ENCODE results near the gene MCIDAS. TPM values are rescaled to one million over a fixed set of nuclear protein-coding genes. Genes with fewer than 3 reads are reported as not detected.

Gene MCIDAS
- total RNA-seq, 4 donors from 2014 or later = not detected

DNA sequence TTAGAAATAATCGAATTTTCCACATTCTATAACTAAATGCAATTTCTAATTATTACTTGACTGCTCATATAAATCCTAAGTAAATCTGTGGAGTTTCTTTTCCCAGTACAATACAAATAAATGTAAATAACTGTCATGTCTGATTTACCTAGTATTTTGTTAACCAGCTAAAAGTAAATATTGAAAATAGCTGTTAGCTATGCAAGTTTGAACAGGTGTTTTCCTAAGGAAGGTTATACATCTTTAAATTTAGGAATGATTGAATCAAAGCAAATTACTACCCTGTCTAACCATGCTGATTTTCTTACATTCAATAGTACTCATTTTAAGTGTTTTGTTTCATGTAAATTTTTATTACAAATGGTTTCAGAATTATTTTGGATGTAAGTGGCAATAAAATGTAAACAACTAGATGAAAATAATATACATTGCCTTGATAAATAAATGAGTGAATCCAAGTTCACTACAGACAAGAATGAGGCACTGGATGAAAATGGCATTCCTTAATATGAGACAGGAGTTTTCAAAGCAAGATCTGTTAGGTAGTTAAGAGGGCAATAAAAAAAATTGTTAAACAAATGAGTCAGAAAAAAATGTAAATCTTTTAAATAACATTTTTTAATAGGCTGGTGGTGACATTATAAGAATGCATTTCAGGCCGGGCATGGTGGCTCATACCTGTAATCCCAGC is 15.8 kb downstream of the MCIDAS start:
- WGBS, 2 donors = 83 to 85% methylated on average over 2 of the region's 2 CpGs
- TF ChIP-seq POLR2A (IDR thresholded peaks at IDR 0.05) (no peak), EP300 (IDR thresholded peaks at IDR 0.05) (no peak)
- TF ChIP-seq, protein P1, sequence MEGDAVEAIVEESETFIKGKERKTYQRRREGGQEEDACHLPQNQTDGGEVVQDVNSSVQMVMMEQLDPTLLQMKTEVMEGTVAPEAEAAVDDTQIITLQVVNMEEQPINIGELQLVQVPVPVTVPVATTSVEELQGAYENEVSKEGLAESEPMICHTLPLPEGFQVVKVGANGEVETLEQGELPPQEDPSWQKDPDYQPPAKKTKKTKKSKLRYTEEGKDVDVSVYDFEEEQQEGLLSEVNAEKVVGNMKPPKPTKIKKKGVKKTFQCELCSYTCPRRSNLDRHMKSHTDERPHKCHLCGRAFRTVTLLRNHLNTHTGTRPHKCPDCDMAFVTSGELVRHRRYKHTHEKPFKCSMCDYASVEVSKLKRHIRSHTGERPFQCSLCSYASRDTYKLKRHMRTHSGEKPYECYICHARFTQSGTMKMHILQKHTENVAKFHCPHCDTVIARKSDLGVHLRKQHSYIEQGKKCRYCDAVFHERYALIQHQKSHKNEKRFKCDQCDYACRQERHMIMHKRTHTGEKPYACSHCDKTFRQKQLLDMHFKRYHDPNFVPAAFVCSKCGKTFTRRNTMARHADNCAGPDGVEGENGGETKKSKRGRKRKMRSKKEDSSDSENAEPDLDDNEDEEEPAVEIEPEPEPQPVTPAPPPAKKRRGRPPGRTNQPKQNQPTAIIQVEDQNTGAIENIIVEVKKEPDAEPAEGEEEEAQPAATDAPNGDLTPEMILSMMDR (IDR thresholded peaks at IDR 0.05) = no peak

GRCh38 chr5:55205001-55205400 is 22.1 kb downstream of the MCIDAS start:
- no peaks in the 10 kb centered on the region for H3K36me3 ChIP-seq
- WGBS, 2 donors = 65 to 73% methylated on average over 2 of the region's 2 CpGs
- no peak overlapping the region for H3K27ac ChIP-seq
- H3K4me3 ChIP-seq = no peak overlapping the region
- DNase-seq (ENCODE audit: low spot score in 2 of 2) = no peak
- TF ChIP-seq POLR2A (IDR thresholded peaks at IDR 0.05) = no peak
- no peak for TF ChIP-seq EP300 (IDR thresholded peaks at IDR 0.05)
- TF ChIP-seq, protein P1 (IDR thresholded peaks at IDR 0.05) = no peak
- H3K27me3 ChIP-seq = peaks cover 0 to 15% of the 10 kb centered on the region in 2 donors
- no peaks in the 10 kb centered on the region for H3K4me1 ChIP-seq
- no peaks in the 10 kb centered on the region for H3K9me3 ChIP-seq

More for the DNA sequence above, 15.8 kb downstream of the MCIDAS start:
- Histone ChIP-seq H3K9me3 (no peaks in the 10 kb centered on the region), H3K4me1 (no peaks in the 10 kb centered on the region), H3K27me3 (peaks cover 0 to 10% of the 10 kb centered on the region in 2 donors), H3K4me3 (no peak overlapping the region), H3K27ac (no peak overlapping the region), H3K36me3 (no peaks in the 10 kb centered on the region)
- DNase-seq (ENCODE audit: low spot score in 2 of 2) = no peak

- Histone ChIP-seq H3K27ac (no peak overlapping the region), H3K4me3 (no peak overlapping the region), H3K9me3 (no peaks in the 10 kb centered on the region), H3K27me3 (peaks cover 0 to 51% of the 10 kb centered on the region in 2 donors), H3K4me1 (no peaks in the 10 kb centered on the region), H3K36me3 (no peaks in the 10 kb centered on the region)
- TF ChIP-seq, protein P1 (IDR thresholded peaks at IDR 0.05) = no peak
- TF ChIP-seq EP300 (IDR thresholded peaks at IDR 0.05) = no peak
- no peak for TF ChIP-seq POLR2A (IDR thresholded peaks at IDR 0.05)
- DNase-seq (ENCODE audit: low spot score in 2 of 2) = no peak
- 67 to 69% methylated on average over 2 of the region's 2 CpGs for WGBS, 2 donors
Measured at GRCh38 chr5:55191165-55191564, 36.0 kb downstream of the MCIDAS start.

DNA sequence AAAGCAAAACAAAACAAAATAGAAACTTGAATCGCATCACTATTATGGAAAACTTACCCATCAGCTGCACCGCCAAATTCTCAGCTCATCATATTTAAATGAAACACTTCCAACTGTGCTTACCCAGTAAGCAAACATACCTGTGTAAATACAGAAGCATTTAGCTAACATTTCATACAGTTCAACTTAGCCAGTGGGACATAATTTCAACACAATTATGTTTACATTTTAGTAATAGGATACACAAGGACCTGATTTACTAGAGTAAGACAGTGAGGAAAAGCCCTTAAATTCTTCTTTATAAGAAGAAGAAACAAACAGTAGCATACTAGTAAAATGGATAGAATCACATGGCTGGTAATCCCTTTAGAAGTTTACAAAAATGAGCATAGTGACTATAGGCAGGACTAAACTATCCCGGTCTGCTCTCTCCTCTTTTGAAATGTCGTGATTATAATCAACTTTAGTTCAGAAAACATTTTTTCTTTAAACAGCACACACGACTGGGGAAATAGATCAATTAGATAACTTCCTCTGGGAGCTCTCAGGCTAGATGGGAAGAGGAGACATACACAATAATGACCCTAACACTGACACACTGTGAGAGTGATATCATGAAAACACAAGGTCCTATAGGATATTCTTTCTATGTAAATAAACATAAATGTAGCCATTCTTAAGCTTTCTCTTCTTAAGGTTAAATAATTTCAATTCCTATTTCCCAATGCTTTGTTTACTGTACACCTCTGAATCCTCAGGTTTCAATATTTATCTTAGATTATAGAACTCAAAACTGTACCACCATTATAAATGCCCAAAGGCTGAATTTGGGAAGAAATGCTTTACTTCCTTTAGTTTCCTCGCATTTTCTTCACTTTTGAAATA is 38.2 kb downstream of the MCIDAS start:
- 59 to 66% methylated on average over 6 of the region's 6 CpGs for WGBS, 2 donors
- Histone ChIP-seq H3K9me3 (no peaks in the 10 kb centered on the region), H3K27me3 (peaks cover 0 to 58% of the 10 kb centered on the region in 2 donors), H3K27ac (no peak overlapping the region), H3K36me3 (no peaks in the 10 kb centered on the region), H3K4me3 (no peak overlapping the region), H3K4me1 (no peaks in the 10 kb centered on the region)
- DNase-seq (ENCODE audit: low spot score in 2 of 2) = no peak
- TF ChIP-seq, protein P1 (IDR thresholded peaks at IDR 0.05) = no peak
- TF ChIP-seq EP300 (IDR thresholded peaks at IDR 0.05) (no peak), POLR2A (IDR thresholded peaks at IDR 0.05) (no peak)

DNA sequence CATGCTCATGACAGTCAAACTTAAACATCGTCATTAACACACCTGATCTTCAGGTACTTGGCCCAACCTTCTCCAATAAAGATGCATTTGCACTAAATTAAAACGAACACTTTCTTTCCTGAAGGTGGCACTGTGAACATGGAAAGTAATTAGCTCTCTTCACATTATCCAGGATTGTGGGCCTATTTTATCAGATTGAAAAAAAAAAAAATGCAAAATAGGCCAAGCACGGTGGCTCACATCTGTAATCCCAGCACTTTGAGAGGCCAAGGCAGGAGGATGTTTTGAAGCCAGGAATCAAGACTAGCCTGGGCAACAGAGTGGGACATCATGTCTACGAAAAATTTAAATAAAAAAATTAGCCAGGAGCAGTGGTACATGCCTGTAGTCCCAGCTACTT is 39.7 kb downstream of the MCIDAS start:
- peaks cover 0 to 8% (median 0%) of the 10 kb centered on the region in 4 donors for H3K9me3 ChIP-seq
- H3K27me3 ChIP-seq = peaks cover 0 to 50% of the 10 kb centered on the region in 2 donors
- H3K4me3 ChIP-seq = no peak overlapping the region
- no peaks in the 10 kb centered on the region for H3K36me3 ChIP-seq
- TF ChIP-seq EP300 (IDR thresholded peaks at IDR 0.05) (no peak), POLR2A (IDR thresholded peaks at IDR 0.05) (no peak)
- TF ChIP-seq, protein P1 (IDR thresholded peaks at IDR 0.05) = no peak
- 56 to 57% methylated on average over 4 of the region's 4 CpGs for WGBS, 2 donors
- DNase-seq (ENCODE audit: low spot score in 2 of 2) = no peak
- no peak overlapping the region for H3K27ac ChIP-seq
- H3K4me1 ChIP-seq = no peaks in the 10 kb centered on the region

Data from tibial nerve (tissue), 4 donors.